HG03025 (cell line): Measurements from ENCODE around the gene TRMT61A.

ENCODE experiments used
- ATAC-seq: cut with Tn5 transposase; IDR thresholded peaks from one replicate; pipeline ENCODE4 v1.9.1; 2021; ENCODE audit warnings: mild to moderate bottlenecking, moderate library complexity; ENCODE audit not compliant: unreplicated experiment, low FRiP score

TRMT61A gene

GRCh38 chr14:103561381-103562178, 32.6 kb downstream of the TRMT61A start:
- peak; percentile 5 for ATAC-seq

- peak; percentile 9 for ATAC-seq
Measured at GRCh38 chr14:103562179-103562428, 33.1 kb downstream of the TRMT61A start.

- ATAC-seq = peak; percentile 79
Measured at GRCh38 chr14:103562429-103563225, 33.6 kb downstream of the TRMT61A start, which contains the start of the genes BAG5 and COA8. Gene BAG5, minus strand, starts transcription at chr14:103562657. Its CDS starts 1,493 bp downstream, at chr14:103561164. Gene COA8, plus strand, starts transcription at chr14:103562960. Its CDS starts 42 bp downstream, at chr14:103563002.

GRCh38 chr14:103563226-103563620, 34.2 kb downstream of the TRMT61A start:
- ATAC-seq = no peak

- no peak for ATAC-seq
Measured at GRCh38 chr14:103563844-103564505, 35.0 kb downstream of the TRMT61A start.

- ATAC-seq = no peak
Measured at GRCh38 chr14:103568952-103569351, 40.0 kb downstream of the TRMT61A start.

- no peak for ATAC-seq
Measured at GRCh38 chr14:103569408-103569807, 40.4 kb downstream of the TRMT61A start.

- no peak for ATAC-seq
Measured at GRCh38 chr14:103574104-103574503, 45.1 kb downstream of the TRMT61A start.

- no peak for ATAC-seq
Measured at GRCh38 chr14:103574707-103575285, 45.8 kb downstream of the TRMT61A start.

GRCh38 chr14:103576371-103577024, 47.5 kb downstream of the TRMT61A start:
- no peak for ATAC-seq

- no peak for ATAC-seq
Measured at GRCh38 chr14:103578401-103579075, 49.5 kb downstream of the TRMT61A start.

- no peak for ATAC-seq
Measured at GRCh38 chr14:103581206-103581605, 52.2 kb downstream of the TRMT61A start.

- ATAC-seq = no peak
Measured at GRCh38 chr14:103581954-103582703, 53.1 kb downstream of the TRMT61A start.

GRCh38 chr14:103584326-103584915, 55.4 kb downstream of the TRMT61A start:
- ATAC-seq = no peak
